ENCODE measurements around the gene APC2.

APC2 gene

GRCh38 chr19:1422943-1423342, 27.0 kb upstream of the APC2 start:
- TF ChIP-seq CTCF (IDR thresholded peaks at IDR 0.05; ENCODE audit: borderline replicate concordance, insufficient read depth, low read depth, low read length): no peak
- H3K4me3 ChIP-seq (ENCODE audit: low read depth, low read length): no peak overlapping the region

GRCh38 chr19:1423436-1424191, 26.3 kb upstream of the APC2 start:
- H3K4me3 ChIP-seq (ENCODE audit: low read depth, low read length): no peak overlapping the region
- TF ChIP-seq CTCF (IDR thresholded peaks at IDR 0.05; ENCODE audit: borderline replicate concordance, insufficient read depth, low read depth, low read length): no peak

- no peak overlapping the region for H3K4me3 ChIP-seq (ENCODE audit: low read depth, low read length)
- TF ChIP-seq CTCF (IDR thresholded peaks at IDR 0.05; ENCODE audit: borderline replicate concordance, insufficient read depth, low read depth, low read length): no peak
These were observed 25.5 kb upstream of the APC2 start for GRCh38 chr19:1424192-1424955.

- TF ChIP-seq CTCF (IDR thresholded peaks at IDR 0.05; ENCODE audit: borderline replicate concordance, insufficient read depth, low read depth, low read length): no peak
- no peak overlapping the region for H3K4me3 ChIP-seq (ENCODE audit: low read depth, low read length)
These were observed 24.7 kb upstream of the APC2 start for GRCh38 chr19:1425102-1425837.

GRCh38 chr19:1425902-1426301, 24.0 kb upstream of the APC2 start:
- H3K4me3 ChIP-seq (ENCODE audit: low read depth, low read length): no peak overlapping the region
- no peak for TF ChIP-seq CTCF (IDR thresholded peaks at IDR 0.05; ENCODE audit: borderline replicate concordance, insufficient read depth, low read depth, low read length)

GRCh38 chr19:1426736-1427135, 23.2 kb upstream of the APC2 start:
- no peak overlapping the region for H3K4me3 ChIP-seq (ENCODE audit: low read depth, low read length)
- no peak for TF ChIP-seq CTCF (IDR thresholded peaks at IDR 0.05; ENCODE audit: borderline replicate concordance, insufficient read depth, low read depth, low read length)
